HuH-7 (cell line): ENCODE measurements around the gene VPS54.
"Not testable (repeated sequence)": the region's sequence is repeated elsewhere in the genome, so short reads cannot be mapped to it uniquely, and the experiment has no call there.

ENCODE experiments used
- DNase-seq: peaks from one replicate; pipeline ENCODE4 v3.0.0; 2011; ENCODE audit warnings: low spot score

VPS54 gene

DNA sequence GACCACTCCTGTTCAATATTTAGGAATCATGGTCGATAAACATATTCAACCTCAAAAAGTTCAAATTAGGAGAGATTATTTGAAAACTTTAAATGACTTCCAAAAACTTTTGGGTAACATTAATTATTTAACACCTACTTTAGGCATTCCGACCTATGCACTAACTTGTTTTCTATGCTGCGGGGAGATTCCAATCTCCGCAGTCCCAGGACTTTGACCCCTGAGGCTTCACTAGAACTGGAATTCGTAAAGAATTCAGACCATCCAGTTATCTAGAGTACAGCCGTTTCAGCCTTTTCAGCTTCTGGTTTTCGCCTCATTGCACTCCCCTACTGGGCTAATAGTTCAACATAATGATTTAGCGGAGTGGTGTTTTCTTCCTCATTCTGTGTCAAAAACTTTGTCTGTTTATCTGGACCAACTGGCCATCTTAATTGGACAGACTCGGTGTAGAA, 26.1 kb downstream of the VPS54 start:
- not testable (repeated sequence) for DNase-seq

DNA sequence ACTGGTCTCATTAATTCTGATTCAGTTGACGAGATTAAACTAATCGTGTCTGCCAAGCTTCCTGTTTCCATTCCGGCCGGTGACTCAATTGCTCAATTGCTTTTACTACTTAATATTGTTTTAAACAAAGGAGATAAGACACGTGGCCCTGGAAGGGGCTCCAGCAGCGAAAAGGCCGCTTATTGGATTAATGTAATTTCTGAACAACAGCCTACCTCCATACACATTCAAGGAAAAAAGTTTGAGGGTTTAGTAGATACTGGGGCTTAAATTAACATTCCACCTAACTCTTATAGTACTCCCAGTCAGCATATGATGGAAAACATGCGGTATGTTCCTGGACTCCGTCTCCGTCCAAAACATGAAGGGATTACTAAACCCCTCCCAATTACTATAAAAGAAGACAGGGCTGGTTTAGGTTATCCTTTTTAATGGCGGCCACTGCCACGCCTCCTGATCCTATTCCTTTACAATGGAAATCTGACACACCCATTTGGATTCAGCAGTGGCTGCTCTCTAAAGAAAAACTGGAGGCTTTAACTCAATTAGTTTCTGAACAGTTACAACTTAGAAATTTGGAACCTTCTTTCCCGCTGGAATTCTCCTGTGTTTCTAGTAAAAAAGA, 27.1 kb downstream of the VPS54 start:
- DNase-seq, result no peak

DNA sequence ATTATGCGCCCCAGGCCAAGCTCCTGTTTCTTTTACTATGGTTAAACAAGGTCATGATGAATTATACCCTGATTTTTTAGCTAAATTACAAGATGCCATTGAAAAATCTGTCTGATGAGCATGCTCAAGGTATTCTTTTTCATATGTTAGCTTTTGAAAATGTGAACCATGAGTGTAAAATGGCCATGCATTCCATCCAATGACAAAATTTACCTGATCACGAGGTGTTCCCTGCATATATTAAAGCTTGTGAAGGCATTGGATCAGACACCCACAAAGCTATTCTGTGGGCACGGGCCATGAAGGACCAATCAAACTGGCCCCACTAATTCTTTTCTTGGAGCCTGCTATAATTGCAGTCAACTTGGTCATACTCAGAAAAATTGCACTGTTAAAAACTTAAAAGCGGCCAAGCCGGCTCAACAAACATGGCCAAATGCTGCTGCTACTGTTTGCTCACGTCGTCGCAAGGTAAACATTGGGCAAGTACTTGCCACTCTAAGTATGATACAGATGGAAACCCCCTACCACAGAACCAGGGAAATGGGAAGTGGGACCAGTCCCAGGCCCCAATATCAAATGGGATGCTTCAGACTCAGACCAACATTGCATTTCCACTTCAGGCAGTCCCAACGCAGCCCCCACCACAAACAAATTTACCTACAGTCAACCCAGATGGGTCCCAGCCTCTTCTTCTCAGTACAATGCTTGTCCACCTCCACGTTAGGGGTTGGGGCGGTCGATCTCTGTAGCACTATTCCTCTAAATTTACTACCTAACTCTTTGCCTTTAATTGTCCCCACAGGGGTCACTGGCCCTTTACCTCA, 27.8 kb downstream of the VPS54 start:
- DNase-seq, result not testable (repeated sequence)

DNA sequence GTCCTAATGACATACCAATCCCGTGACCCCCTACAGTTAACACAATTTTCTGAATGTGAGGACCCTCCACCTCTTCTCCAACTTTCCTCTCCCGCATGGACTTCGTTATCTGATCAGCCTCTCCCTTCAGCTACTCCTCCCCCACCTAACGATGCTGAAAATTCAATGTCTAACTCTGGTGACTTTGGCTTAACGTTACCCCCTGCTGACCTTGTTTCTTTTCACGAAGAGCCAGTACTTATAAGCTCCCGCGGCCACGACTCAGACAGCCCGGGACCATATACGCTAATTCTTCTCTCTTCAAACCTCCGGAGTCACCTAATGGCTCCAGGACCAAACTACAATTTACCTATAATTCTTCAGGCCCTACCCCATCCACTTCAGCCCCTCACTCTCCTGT, 29.2 kb downstream of the VPS54 start:
- no peak for DNase-seq

DNA sequence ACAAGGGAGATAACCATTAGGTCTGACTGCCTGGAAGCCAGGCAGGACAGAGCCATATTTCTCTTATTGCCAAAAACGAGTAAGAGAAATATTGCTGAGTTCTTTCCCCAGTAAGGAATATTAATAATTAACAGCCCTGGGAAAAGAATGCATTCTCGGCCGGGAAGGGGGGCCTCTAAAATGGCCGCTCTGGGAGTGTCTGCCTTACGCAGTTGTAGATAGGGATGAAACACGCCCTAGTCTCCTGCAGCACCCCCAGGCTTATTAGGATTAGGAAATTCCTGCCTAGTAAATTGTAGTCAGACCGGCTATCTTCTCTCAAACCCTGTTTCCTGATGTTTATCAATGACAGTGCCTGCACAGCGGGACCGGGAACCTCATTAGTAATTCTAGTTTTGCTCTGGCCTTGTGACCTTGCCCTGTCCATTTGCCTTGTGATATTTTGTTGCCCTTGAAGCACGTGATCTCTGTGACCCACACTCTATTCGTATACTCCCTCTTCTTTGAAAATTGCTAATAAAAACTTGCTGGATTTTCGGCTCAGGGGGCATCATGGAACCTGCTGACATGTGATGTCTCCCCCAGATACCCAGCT, 30.3 kb downstream of the VPS54 start:
- DNase-seq, result not testable (repeated sequence)

DNA sequence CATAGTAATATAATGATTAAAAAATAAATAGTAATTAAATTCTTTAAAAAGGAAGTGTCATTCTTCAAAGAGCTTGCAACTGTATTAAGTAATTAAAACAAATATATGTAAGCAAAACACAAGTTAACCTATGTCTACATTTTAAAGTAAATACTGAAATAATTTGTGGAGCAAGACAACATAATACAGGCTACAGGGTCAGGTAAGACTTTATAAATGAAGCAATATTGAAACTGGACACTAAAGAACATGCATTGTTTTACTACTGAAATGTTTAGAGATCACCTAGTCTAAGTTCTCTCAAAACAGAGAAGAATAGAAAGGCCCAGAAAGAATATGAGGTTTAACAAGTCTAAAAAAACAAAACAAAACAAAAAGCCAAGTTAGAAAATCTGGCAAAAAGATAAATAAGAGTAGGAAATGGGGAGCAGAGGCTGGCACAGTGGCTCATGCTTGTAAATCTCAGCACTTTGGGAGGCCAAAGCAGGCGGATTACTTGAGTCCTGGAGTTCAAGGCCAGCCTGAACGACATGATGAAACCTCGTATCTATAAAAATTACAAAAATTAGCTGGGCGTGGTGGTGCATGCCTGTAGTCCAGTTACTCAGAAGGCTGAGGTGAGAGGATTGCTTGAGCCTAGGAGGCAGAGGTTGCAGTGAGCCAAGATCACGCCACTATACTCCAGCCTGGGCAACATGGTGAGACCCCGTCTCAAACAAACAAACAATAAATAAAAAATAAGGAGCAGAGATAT, 34.4 kb downstream of the VPS54 start:
- no peak for DNase-seq

DNA sequence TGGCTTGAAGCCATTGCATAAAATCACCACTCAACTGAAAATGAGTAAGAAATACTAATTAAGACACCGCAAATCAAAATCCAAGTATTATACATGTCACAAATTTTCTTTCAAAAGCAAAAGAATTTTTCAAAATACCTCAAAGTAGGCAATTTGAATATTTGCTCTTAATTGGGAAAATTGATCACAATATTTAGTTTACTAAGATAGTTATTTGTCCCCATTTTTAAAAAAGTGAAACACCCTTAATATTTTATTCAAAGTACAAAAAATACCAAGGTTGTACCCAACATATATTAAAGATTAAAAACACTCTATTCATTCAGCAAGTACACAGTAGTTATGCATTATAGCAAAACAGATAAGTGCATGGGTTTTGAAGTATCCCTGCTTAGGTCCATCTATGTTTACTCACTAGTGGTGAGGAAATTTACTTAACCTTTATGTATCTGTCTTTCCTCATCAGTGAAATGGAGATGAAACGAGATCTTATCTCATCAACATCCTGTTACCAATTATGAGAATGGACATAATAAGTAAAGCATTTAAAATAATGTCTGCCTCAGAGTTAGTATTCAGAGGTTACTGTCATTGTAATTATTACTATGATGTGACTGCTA, 35.1 kb downstream of the VPS54 start:
- no peak for DNase-seq

DNA sequence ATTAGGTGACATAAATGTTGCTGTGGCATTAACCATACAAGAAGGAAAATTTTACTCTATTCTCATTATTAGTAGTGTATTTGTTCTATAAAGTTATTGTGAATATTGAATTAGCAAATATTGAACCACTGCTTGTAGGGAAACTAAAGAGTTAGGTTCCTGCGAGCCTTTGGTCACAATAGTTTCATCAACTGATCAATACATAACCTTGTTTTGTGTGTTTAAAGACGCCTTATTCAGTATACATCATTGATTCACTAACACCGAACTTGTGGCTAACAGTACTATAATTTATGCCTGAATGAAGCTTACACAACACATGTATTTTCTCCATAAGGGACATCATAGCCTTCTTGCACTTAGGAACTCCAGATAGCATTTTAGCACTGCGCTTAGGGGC, 36.9 kb downstream of the VPS54 start:
- DNase-seq, result no peak

DNA sequence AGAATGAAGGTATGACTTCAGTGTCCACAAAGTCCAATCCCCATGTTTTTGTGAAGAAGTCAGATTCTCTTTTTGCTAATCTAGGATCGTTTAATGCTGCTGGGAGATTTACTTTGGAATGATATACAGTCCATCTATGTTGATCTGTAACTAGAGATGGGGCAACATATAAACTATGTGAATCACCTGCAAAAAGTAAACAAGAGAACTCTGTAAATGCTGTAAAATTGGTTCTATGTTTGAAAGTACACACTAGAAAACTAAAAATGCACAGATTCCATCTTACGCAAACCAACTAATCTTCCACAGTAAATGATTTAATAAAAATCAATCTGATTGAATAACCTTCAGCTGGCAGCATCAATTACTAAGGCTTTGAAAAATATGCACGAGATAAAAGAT, 37.5 kb downstream of the VPS54 start:
- no peak for DNase-seq

DNA sequence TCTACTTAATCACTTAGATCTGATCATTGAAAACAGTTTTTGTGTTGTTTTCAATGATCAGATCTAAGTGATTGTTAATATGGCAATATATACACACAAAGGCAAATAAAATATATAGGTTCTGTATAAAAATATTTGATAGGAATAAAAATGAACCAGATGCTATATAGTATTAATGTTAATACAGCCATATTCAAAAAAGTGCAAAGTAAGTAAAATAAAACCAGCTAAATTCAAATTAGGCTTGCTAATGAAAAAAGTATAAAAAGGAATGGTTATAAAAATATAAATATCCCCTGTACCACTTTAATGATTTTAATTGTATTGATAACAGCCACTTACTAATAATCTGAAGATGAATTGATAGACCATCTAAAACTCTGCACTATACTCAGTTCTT, 38.4 kb downstream of the VPS54 start:
- DNase-seq, result no peak

DNA sequence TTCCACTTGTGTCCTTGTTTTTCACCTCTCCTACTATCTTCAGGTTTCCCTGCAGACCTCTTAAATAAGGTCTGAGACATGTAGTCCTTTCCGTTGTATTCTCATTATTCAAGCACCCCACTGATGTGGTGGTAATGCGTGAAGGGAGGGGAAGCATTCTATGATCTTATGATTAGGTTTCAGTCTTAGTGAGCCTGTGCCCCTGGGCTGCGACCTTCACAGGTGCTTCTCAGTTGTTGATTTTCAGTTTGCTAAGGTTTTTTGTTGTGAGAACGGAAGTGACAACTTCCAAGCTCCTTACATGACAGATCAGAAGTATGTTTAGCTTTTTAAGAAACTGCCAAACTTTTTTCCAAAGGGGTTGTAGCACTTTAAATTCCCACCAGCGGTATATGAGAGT, 41.3 kb downstream of the VPS54 start:
- no peak for DNase-seq

DNA sequence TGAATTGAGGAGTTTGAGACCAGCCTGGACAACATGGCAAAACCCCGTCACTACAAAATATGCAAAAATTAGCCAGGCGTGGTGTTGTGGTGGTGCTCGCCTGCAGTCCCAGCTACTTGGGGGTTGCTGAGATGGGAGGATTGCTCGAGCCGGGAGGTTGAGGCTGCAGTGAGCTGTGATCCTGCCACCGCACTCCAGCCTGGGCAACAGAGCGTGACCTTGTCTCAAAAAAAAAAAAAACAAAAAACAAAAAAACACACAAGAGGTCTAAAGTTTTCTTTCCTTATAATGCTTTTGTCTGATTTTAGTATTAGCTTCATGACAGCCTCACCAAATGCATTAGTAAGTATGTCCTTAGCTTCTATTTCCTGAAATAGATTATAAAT, 43.1 kb downstream of the VPS54 start:
- no peak for DNase-seq

DNA sequence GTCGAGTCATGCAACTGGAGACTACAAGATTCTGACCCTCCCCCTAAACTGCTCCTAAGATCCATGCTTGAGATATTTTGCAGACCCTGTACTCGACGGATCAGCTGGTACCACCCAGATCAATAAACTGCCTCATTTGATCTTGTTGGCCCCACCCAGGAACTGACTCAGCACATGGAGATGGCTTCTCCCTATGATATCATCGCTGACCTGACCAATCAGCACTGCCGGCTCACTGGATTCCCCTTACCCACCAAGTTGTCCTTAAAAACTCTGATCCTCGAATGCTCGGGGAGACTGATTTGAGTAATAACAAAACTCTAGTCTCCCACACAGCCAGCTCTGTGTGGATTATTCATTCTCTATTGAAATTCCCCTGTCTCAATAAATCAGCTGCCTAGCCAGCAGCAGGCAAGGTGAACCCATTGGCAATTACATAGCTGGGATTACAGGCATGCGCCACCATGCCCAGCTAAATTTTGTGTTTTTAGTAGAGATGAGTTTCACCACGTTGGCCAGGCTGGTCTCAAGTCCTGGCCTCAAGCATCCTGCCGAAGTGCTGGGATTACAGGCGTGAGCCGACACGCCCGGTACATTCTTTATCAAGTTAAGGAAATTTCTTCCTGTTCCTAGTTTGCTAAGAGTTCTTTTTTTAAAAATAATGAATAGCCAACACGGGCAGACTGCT, 43.6 kb downstream of the VPS54 start:
- DNase-seq, result no peak

DNA sequence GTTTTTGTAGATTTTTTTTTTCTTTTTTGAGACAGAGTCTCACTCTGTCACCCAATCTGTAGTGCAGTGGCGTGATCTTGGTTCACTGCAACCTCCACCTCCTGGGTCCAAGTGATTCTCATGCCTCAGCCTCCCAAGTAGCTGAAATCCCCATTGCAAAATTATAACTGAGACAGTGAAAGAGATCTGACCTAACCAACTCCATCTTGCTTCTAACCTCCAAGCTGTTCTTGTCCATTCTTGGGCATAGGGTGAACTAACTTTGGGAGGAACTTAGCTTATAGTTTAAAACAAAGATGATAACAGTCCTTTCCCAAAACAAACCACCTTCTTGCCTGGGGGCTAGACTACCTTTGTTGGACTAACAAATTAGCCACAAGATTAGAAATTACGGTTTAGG, 44.2 kb downstream of the VPS54 start:
- DNase-seq, result not testable (repeated sequence)

DNA sequence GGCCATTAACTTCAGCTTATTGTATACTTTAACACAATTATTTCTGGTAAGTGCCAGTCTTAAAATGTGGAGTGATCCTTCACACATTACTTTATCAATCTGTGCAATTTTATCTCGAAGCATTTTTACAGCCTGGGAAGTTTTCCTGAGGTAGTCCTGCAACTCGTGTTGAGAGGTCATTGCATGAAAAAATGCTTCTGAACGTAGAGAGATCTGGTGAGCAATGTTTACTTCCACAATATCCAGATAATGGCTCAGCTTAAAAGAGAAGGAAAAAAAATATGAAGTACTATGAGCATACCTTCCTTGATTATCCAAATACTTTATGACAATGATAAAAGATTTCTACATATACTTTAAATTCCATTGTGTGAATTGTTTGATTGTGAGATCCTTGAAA, 57.0 kb downstream of the VPS54 start:
- DNase-seq, result no peak

DNA sequence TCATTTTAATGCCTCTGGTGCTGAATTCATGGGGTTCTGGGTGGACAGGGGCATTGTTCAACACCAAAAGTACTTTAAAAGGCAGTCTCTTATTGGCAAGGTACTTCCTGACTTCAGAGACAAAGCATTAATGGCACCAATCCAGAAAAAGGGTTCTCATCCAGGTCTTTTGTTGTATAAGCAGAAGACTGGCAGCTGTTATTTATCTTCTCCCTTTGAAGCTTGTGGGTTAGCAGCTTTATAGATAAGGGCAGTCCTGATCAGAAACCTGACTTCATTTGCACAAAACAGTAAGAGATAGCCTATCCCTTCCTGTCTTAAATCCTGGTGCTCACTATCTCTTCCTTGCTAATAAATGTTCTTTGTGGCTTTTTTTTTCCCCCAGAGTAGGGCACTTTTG, 68.8 kb downstream of the VPS54 start:
- no peak for DNase-seq

DNA sequence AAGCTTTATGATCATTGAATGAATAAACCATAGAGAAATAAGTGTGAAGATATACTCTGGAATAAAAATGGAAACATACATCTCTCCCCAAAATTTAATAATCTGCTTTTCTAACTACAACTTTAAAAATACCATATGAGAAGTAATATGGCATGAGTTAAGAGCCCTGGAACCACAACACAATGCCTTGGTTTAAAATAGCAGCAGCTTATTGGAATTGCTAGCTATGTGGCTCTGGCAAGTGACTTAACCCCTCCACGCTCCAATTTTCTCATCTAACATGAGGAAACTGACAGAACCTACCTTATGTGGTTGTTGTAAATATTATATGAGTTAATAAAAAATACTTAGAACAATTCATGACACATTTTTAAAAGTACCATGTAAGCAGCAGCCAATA, 76.4 kb downstream of the VPS54 start:
- DNase-seq, result no peak

DNA sequence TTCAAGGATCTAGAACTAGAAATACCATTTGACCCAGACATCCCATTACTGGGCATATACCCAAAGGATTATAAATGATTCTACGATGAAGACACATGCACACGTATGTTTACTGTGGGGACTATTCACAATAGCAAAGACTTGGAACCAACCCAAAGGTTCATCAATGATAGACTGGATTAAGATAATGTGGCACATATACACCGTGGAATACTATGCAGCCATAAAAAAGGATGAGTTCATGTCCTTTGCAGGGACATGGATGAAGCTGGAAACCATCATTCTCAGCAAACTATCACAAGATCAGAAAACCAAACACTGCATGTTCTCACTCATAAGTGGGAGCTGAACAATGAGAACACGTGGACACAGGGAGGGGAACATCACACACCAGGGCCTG, 87.1 kb downstream of the VPS54 start:
- not testable (repeated sequence) for DNase-seq

DNA sequence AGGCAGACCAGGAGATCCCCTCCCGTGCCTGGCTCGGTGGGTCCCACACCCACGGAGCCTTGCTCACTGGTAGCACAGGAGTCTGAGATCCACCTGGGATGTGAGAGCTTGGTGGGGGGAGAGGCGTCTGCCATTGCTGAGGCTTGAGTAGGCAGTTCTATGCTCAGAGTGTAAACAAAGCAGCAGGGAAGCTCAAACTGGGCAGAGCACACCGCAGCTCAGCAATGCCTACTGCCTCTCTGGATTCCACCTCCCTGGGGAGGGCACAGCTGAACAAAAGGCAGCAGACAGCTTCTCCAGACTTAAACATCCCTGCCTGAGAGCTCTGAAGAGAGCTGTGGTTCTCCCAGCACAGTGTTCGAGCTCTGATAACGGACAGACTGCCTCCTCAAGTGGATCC, 92.4 kb downstream of the VPS54 start:
- no peak for DNase-seq

DNA sequence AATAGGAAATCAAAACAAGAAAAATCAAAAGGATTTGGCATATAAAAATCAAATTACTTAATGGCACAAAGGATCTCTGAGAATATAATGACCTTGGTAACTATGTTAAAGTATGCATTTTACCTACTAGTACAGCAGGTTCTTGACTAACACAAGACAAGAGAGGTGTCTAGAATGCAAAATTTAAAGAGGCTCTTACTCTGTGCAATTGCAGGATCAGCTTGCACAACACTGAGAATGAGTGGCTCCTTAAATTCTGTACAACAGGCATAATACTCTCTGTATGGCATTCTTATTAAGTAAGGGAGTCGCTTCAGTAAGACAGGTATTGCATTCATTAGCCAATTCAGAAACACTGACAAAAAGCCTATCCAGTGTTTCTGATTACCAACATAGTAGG, 104.9 kb downstream of the VPS54 start:
- DNase-seq, result no peak

DNA sequence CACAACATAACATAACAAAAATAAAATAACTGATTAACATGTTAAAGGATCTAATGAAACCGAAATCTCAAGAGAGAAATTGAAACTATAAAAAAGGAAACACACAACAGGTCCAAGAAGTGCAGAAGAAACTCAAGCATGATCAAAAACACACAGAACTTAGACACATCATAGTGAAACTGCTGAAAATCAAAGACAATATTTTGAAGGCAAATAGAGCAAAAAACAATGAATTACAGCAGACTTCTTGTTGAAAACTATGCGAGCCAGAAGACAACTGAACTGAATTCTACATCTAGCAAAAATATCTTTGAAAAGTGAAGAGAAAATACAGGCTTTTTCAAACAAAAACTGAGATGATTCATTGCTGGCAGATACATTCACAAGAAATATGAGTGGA, 116.2 kb downstream of the VPS54 start:
- no peak for DNase-seq

DNA sequence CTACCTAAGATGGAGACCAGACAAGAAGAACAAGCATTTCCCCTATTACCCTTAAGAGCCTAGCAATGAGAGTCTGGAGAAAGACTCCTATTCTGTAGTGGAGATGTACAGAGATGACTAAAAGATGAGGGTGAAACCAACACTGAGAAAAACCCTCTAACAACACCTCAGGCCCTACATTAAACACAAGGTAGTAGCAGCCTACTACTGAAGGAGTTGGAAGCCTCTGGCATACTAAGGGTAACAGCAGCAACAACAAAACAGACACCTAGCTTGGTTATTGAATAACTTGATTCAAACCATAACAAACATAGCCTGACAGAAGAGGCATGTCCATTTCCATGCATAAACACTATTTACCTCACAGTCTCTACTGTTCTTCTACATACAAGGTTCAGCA, 117.1 kb downstream of the VPS54 start:
- DNase-seq, result no peak
